GOT3 (cell line): ENCODE results near the gene EME1.
"Not testable (repeated sequence)": the region's sequence is repeated elsewhere in the genome, so short reads cannot be mapped to it uniquely, and the experiment has no call there.

ENCODE experiments used
- DNase-seq: peaks from one replicate; lab custom pipeline; 2025; ENCODE audit warnings: mixed read lengths; lab: John Stamatoyannopoulos, UW

The EME1 gene

DNA sequence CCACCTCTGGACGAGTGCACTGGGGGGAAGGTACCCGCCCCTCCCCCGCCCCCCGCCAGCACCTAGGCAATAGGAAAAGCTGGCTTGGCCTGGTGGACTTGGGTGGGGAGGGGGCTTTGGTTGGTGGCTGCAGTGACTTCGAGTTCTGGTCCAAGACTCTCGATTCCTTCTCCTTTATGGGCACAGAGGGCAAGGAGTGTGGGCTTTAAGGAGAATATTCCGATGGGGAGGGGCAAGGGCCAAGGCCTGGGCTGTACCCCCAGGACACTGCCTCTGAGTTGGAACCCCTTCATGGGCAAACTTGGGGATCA lies 53.4 kb downstream of the EME1 start:
- no peak for DNase-seq

DNA sequence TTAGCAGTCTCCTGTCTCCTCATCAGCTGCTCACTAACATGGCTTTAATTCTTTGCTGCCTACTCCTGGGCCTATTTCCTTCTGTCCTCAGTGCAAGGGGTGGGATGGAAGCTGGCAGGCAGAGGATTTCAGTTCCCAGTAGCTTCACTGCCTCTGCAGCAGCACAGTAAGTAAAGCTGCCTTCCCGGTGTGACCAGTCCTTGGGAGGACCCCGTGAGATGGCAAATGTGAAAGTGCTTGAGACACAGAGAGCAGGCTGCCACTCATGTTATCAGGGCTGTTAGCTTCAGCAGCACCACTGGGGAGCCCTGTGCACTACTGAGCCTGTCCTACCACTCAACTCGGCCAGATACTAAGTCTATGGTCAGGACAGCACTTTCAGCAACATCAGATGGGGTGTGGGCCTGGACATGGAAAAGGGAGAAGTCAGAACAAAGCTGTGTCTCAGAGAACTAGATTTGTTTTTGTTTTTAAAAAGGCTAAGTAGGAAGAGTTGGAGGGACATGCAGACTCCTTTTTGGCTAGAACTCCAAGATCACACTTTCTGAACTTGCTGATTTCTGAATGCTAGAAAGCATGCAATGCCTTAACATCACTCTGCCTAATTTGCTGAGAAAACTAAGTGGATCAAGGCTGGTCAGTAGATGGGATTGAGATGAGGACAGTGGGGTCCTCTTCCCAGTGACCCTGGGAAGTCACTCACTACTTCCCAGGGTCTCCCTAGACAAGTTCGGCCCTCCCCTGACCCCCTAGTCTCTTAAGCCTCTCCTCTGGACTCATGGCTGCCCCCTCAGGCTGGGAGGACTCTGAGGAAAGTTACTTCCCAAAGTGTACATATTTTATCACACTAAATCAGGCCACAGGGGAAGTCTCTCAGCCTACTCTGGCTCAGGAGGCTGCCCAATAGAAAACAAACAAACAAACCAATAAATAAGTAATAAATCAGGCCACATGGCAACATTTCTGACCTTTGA lies 54.1 kb downstream of the EME1 start:
- DNase-seq: no peak

DNA sequence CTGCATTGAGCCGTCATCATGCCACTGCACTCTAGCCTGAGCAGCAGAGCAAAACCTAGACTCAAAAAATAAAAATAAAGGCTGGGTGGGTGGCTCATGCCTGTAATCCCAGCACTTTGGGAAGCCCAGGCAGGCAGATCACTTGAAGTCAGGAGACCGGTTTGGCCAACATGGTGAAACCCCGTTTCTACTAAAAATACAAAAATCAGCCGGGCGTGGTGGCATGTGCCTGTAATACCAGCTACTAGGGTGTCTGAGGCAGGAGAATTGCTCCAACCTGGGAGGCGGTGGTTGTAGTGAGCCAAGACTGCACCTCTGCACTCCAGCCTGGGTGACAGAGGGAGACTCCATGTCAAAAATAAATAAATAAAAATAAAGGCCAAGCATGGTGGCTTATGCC lies 55.1 kb downstream of the EME1 start:
- not testable (repeated sequence) for DNase-seq

DNA sequence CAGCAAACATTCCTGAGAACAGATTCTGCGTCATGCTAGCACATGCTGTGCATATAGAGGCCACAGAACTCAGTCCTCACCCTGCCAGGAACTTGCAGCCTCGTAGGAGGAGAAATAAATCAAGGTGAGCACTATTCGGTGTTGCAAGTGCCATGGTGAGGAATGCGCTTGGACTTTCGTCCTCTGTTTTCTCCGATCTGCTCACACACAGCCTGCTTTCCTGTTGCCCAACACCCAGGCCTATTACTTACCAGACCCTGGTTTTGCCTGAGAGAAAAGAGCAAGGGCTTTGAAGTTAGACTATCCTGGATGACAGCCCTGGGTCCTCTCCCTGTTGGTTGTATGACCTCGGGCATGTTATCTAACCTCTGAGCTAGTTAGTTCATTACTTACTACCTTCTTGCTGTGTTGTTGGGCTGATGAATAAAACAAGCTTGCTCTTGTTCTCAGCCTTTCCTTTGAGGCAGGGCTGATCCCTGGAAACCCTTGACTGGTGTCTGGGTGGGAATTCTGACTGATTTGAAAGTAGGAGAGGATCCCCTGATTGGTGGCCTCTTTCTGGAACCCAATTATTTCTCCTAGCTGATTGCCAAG lies 55.9 kb downstream of the EME1 start:
- DNase-seq: no peak

DNA sequence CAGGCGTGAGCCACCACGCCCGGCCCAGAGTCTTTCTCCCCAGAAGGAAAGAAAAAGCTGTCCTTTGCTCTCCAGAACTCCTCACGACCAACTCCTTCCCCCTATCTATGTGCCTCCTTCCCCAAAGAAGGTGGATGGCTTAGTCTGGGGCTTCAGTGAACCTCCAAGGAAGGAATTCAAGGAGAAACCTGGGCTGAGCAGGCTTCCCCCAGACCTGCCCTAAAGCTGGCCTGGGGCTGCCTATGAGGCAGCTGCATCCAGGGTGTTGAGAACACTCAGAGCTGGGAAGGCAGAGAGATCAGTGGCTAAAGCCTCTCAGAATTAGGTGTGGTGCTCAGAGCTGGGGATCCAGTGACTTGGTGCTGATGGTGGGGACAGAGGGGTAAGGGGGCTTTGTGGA lies 56.8 kb downstream of the EME1 start:
- DNase-seq: no peak
